Tongue (tissue), 2 donors: ENCODE measurements around the gene MEIOSIN. TPM values are rescaled to one million over a fixed set of nuclear protein-coding genes. Genes with fewer than 3 reads are reported as not detected.

ENCODE experiments used
- DNase-seq: peaks from one replicate; pipeline ENCODE4 v3.0.0-alpha.2; 2015
- total RNA-seq: library from RNA; depleted of rRNA; stranded (reverse); fragments of >200 nt; gene quantifications from one replicate; pipeline ENCODE4 v1.2.3, GENCODE V29; 2014

Gene MEIOSIN
- total RNA-seq, 1 donor from 2014 or later = not detected

GRCh38 chr19:45780448-45781213, 47.4 kb downstream of the MEIOSIN start:
- no peak for DNase-seq

GRCh38 chr19:45781214-45782161, 48.2 kb downstream of the MEIOSIN start:
- DNase-seq = peak; percentile 91

GRCh38 chr19:45782162-45782691, 49.0 kb downstream of the MEIOSIN start, which contains the start of gene DMPK:
Gene DMPK, minus strand, starts transcription at chr19:45782490. Its CDS starts 138 bp downstream, at chr19:45782352.
- DNase-seq = peak; percentile 80

- peak; percentile 89 for DNase-seq
Measured at GRCh38 chr19:45782820-45783785, 49.9 kb downstream of the MEIOSIN start.

- DNase-seq = no peak
Measured at GRCh38 chr19:45784096-45784495, 50.9 kb downstream of the MEIOSIN start.

- DNase-seq = no peak
Measured at GRCh38 chr19:45785097-45785496, 51.9 kb downstream of the MEIOSIN start.

- no peak for DNase-seq
Measured at GRCh38 chr19:45785781-45786532, 52.7 kb downstream of the MEIOSIN start.

GRCh38 chr19:45786533-45786894, 53.3 kb downstream of the MEIOSIN start:
- DNase-seq = no peak

- DNase-seq = no peak
Measured at GRCh38 chr19:45789035-45789786, 56.0 kb downstream of the MEIOSIN start.

- no peak for DNase-seq
Measured at GRCh38 chr19:45790942-45791341, 57.7 kb downstream of the MEIOSIN start.

GRCh38 chr19:45791744-45792469, 58.7 kb downstream of the MEIOSIN start:
- DNase-seq = no peak

GRCh38 chr19:45792470-45793177, 59.4 kb downstream of the MEIOSIN start, which contains the start of gene DMWD:
Gene DMWD, minus strand, starts transcription at chr19:45792845. Its CDS starts 89 bp downstream, at chr19:45792756.
- DNase-seq = peak; percentile 100

GRCh38 chr19:45793178-45793564, 59.9 kb downstream of the MEIOSIN start:
- DNase-seq = no peak

- no peak for DNase-seq
Measured at GRCh38 chr19:45793876-45794275, 60.6 kb downstream of the MEIOSIN start.

GRCh38 chr19:45794627-45795026, 61.4 kb downstream of the MEIOSIN start:
- DNase-seq = no peak

GRCh38 chr19:45798995-45799517, 65.8 kb downstream of the MEIOSIN start:
- DNase-seq = peak; percentile 86

- peak; percentile 49 for DNase-seq
Measured at GRCh38 chr19:45799541-45799940, 66.3 kb downstream of the MEIOSIN start.

GRCh38 chr19:45800070-45800553, 66.9 kb downstream of the MEIOSIN start:
- no peak for DNase-seq
